Osteocyte (in vitro differentiated cells): ENCODE results near the gene ZBTB48. TPM values are rescaled to one million over a fixed set of nuclear protein-coding genes. Genes with fewer than 3 reads are reported as not detected.

ENCODE experiments used
- DNase-seq: peaks from one replicate; pipeline ENCODE4 v3.0.0; 2021; ENCODE audit warnings: mixed read lengths; ENCODE audit not compliant: unreplicated experiment; ENCODE audit errors: extremely low spot score
- H3K27ac Mint-ChIP-seq: one replicate; pipeline ENCODE4 v1.8.0; 2021; ENCODE audit warnings: mild to moderate bottlenecking, mixed read lengths; ENCODE audit not compliant: unreplicated experiment
- H3K27me3 Mint-ChIP-seq: one replicate; pipeline ENCODE4 v1.8.0; 2021; ENCODE audit warnings: mixed read lengths; ENCODE audit not compliant: unreplicated experiment
- H3K36me3 Mint-ChIP-seq: one replicate; pipeline ENCODE4 v1.8.0; 2021; ENCODE audit warnings: mixed read lengths; ENCODE audit not compliant: unreplicated experiment
- H3K4me1 Mint-ChIP-seq: one replicate; pipeline ENCODE4 v1.8.0; 2021; ENCODE audit warnings: mixed read lengths; ENCODE audit not compliant: unreplicated experiment
- H3K4me3 Mint-ChIP-seq: one replicate; pipeline ENCODE4 v1.8.0; 2021; ENCODE audit warnings: mild to moderate bottlenecking, moderate library complexity, mixed read lengths; ENCODE audit not compliant: unreplicated experiment
- H3K9me3 Mint-ChIP-seq: one replicate; pipeline ENCODE4 v1.8.0; 2021; ENCODE audit warnings: mixed read lengths; ENCODE audit not compliant: unreplicated experiment
- CTCF ChIP-seq: fragments of 200-600 bp; sonication (generic); IDR thresholded peaks from 2 replicates; pipeline ENCODE4 v1.5.0; 2021; ENCODE audit warnings: antibody characterized with exemption, mild to moderate bottlenecking, moderate library complexity
- total RNA-seq: library from RNA; stranded (reverse); gene quantifications from 2 replicates; pipeline ENCODE4 v1.2.1, GENCODE V29; 2021

The ZBTB48 gene
- total RNA-seq, 1 donor from 2014 or later, result 28.8 TPM

DNA sequence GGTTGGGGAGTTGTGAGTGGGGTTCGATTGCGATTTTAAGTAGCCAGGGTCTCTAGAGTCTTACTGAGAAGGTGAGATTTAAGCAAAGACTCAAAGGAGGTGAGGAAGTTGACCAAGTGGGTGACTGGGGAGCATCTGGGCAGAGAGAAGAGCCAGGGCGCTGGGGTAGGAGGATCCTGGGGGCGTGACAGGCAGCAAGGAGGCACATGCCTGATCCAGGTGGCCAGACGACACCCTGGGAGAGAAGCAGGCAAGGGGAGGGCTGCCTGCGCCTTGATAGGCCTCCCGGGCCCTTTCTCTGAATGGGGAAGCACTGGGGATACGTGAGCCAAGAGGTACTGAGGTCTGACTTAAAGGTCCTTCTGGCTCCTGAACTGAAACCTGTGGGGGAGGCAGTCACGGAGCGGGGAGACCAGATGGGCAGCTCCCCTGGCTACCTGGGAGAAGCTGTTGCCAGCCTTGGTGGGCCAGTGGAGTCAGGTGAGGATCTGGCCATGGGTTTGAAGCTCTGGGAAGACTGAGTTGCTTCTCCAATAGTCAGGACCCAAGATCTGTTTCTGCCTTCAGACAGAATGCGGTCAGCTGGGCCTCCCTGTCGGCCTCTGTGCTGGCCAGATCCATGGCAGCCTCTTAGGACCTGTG is 5.4 kb downstream of the ZBTB48 start:
- Mint-ChIP-seq H3K4me1 (peaks cover 20% of the 10 kb centered on the region), H3K27ac (no peak overlapping the region), H3K4me3 (no peak overlapping the region), H3K27me3 (no peaks in the 10 kb centered on the region), H3K36me3 (peaks cover 8% of the 10 kb centered on the region), H3K9me3 (no peaks in the 10 kb centered on the region)
- TF ChIP-seq CTCF, result no peak
- DNase-seq, result no peak

DNA sequence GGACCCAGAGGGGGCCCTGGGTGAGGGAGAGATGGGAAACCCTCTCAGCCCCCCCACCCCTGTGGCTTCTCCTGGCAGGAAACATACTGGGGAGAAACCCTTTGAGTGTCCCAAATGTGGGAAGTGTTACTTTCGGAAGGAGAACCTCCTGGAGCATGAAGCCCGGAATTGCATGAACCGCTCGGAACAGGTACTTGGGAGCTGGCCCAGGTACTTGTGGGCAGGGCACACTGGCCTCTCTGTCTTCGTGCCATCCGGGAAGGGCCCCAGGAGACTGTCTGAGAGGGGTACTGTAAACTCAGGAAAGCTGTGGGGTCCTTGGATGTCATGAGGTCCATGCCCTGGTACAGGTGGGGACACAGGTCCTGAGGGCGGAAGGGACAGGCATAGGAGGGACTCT is 6.0 kb downstream of the ZBTB48 start:
- no peak for TF ChIP-seq CTCF
- no peak for DNase-seq
- H3K9me3 Mint-ChIP-seq, result no peaks in the 10 kb centered on the region
- H3K27me3 Mint-ChIP-seq, result no peaks in the 10 kb centered on the region
- no peak overlapping the region for H3K27ac Mint-ChIP-seq
- H3K4me1 Mint-ChIP-seq, result peaks cover 14% of the 10 kb centered on the region
- no peak overlapping the region for H3K4me3 Mint-ChIP-seq
- peaks cover 13% of the 10 kb centered on the region for H3K36me3 Mint-ChIP-seq

DNA sequence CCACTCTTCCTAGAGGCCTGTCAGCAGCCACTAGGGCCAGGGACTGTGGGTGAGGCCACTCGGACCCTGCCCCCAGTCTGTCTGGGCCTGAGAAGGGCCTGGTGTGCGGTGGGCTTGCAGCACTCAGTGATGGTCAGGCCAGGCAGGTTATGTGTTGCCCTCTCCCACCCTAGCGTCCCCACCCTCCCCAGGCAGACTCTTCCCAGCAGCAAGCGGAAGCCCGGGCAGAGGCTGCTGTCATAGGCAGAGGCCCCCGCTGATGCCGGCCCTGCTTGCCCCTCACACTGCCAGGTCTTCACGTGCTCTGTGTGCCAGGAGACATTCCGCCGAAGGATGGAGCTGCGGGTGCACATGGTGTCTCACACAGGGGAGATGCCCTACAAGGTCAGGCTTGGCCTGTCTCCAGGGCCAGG is 6.6 kb downstream of the ZBTB48 start:
- TF ChIP-seq CTCF, result no peak
- no peak for DNase-seq
- Mint-ChIP-seq H3K36me3 (peaks cover 13% of the 10 kb centered on the region), H3K27ac (no peak overlapping the region), H3K4me3 (no peak overlapping the region), H3K9me3 (no peaks in the 10 kb centered on the region), H3K27me3 (no peaks in the 10 kb centered on the region), H3K4me1 (peaks cover 9% of the 10 kb centered on the region)

DNA sequence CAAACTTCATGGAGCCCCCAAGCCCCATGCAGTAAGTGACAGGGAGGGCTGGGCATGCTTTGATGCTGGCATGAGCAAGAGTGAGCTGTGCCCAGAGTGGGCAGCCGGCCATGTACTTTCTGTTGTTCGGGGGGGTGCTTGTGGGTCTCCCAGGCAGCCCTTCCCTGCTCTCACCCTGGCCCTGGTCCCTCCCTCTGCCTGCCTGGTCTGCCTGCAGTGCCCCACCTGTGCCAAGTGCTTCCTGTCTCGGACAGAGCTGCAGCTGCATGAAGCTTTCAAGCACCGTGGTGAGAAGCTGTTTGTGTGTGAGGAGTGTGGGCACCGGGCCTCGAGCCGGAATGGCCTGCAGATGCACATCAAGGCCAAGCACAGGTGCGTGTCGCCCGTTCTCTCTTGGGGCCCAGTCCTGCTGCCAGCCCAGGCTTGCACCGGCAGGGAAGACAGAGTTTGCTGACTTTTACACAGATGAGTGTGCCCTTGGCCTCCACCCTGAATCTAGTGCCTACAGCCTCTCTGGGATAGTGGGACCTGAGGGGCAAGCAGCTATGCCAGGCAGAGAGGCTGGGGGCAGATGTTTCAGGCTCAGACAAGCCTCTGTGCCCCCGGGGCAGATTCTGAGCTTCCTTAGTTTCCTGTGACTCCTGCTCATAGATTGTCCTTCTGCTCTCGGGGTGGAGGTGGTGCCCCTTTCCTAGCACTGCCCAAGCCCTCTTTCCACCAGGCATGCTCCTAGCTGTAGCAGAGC is 7.6 kb downstream of the ZBTB48 start:
- no peaks in the 10 kb centered on the region for H3K9me3 Mint-ChIP-seq
- no peak for DNase-seq
- H3K4me3 Mint-ChIP-seq, result no peak overlapping the region
- no peaks in the 10 kb centered on the region for H3K27me3 Mint-ChIP-seq
- TF ChIP-seq CTCF, result no peak
- no peak overlapping the region for H3K27ac Mint-ChIP-seq
- H3K36me3 Mint-ChIP-seq, result peaks cover 12% of the 10 kb centered on the region
- peaks cover 3% of the 10 kb centered on the region for H3K4me1 Mint-ChIP-seq

DNA sequence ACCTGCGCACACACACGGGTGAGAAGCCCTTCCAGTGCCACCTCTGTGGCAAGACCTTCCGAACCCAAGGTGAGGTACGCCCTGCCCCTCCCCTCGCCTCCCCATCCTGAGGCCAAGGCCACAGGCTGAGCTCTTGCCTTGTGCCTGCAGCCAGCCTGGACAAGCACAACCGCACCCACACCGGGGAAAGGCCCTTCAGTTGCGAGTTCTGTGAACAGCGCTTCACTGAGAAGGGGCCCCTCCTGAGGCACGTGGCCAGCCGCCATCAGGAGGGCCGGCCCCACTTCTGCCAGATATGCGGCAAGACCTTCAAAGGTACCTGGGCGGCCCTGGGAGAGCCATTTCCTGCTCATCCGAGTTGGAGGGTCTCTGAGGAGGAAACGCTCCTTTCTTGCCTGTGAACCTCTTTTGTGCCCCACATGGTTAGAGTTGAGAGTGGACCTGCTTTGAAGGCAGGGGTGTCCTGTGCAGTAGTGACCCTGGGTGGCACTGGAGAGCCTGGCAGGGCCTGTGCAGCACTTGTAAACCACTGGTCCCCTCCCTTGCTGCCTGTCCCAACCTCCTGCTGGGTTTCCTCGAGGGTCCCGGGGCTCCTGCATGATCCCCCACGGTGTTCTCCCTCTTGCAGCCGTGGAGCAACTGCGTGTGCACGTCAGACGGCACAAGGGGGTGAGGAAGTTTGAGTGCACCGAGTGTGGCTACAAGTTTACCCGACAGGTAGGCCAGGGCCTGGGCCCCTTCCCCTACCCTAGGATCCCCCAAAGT is 8.5 kb downstream of the ZBTB48 start:
- no peak for TF ChIP-seq CTCF
- Mint-ChIP-seq H3K27ac (no peak overlapping the region), H3K4me3 (no peak overlapping the region)

More for the DNA sequence above, 8.5 kb downstream of the ZBTB48 start:
- Mint-ChIP-seq H3K36me3 (peaks cover 11% of the 10 kb centered on the region), H3K9me3 (no peaks in the 10 kb centered on the region), H3K4me1 (peaks cover 3% of the 10 kb centered on the region), H3K27me3 (no peaks in the 10 kb centered on the region)
- no peak for DNase-seq
